GM12874 (cell line): ENCODE results near the gene NALCN.

Experiments
- CTCF ChIP-seq: IDR thresholded peaks from 2 replicates; pipeline ENCODE4 v1.5.1; 2011; ENCODE audit warnings: low read depth, mild to moderate bottlenecking, control low read depth, low read length, moderate library complexity; ENCODE audit not compliant: insufficient read depth

Gene NALCN

GRCh38 chr13:101416181-101417042, at the start of gene NALCN:
NALCN (minus strand) TSS chr13:101416508; CDS start chr13:101399126, 17,382 bp downstream.
- TF ChIP-seq CTCF = no peak

- no peak for TF ChIP-seq CTCF
These were observed 49.6 kb upstream of the NALCN start for GRCh38 chr13:101465877-101466276.

GRCh38 chr13:101457176-101457575, 40.9 kb upstream of the NALCN start:
- no peak for TF ChIP-seq CTCF

- TF ChIP-seq CTCF = no peak
These were observed 39.6 kb upstream of the NALCN start for GRCh38 chr13:101455863-101456262.

GRCh38 chr13:101454767-101455166, 38.5 kb upstream of the NALCN start:
- no peak for TF ChIP-seq CTCF

- peak; percentile 31 for TF ChIP-seq CTCF
These were observed 37.5 kb upstream of the NALCN start for GRCh38 chr13:101453784-101454201.

GRCh38 chr13:101452519-101453485, 36.5 kb upstream of the NALCN start, which contains the start of gene ITGBL1:
ITGBL1 (plus strand) TSS chr13:101452675; CDS start chr13:101452834, 159 bp downstream.
- no peak for TF ChIP-seq CTCF
